Right lobe of liver (tissue), 6 donors: ENCODE data around the gene COL4A4. TPM values are rescaled to one million over a fixed set of nuclear protein-coding genes. Genes with fewer than 3 reads are reported as not detected.
A peak's percentile ranks its signal among the peaks of the same experiment; 100 is the strongest.

Source experiments
- ATAC-seq, 4 donors: fragments of 200-7000 bp; cut with Tn5 transposase; one replicate each; pipeline ENCODE4 v1.9.1; 2020; ENCODE audit warnings: mild to moderate bottlenecking in 4 of 4, moderate library complexity in 4 of 4
- DNase-seq, 3 donors: peaks; one replicate each; pipeline ENCODE4 v3.0.0-alpha.2; 2020
- H3K27ac ChIP-seq, 3 donors: fragments of 200-600 bp; one replicate each; pipeline ENCODE4 v1.8.0; 2022
- H3K27me3 ChIP-seq, 2 donors: fragments of 200-600 bp; one replicate each; pipeline ENCODE4 v1.8.0; 2022
- H3K36me3 ChIP-seq, 4 donors: fragments of 200-600 bp; sonication (generic) in 1 of 4; one replicate each; pipeline versions ENCODE4 v1.5.1 to v1.8.0; 2017 to 2022; ENCODE audit warnings: control low read depth in 1 of 4
- H3K4me1 ChIP-seq, 4 donors: fragments of 200-600 bp; sonication (generic) in 1 of 4; one replicate each; pipeline versions ENCODE4 v1.5.1 to v1.8.0; 2017 to 2022; ENCODE audit warnings: control low read depth in 1 of 4
- H3K4me3 ChIP-seq, 3 donors: fragments of 200-600 bp; one replicate each; pipeline ENCODE4 v1.8.0; 2022
- H3K9me3 ChIP-seq, 4 donors: fragments of 200-600 bp; sonication (generic) in 1 of 4; one replicate each; pipeline versions ENCODE4 v1.5.1 to v1.8.0; 2017 to 2022; ENCODE audit warnings: control low read depth in 1 of 4
- POLR2A ChIP-seq: fragments of 450-650 bp; IDR thresholded peaks from one replicate; pipeline ENCODE4 v1.6.1; 2017; ENCODE audit warnings: antibody characterized with exemption, mild to moderate bottlenecking
- WGBS: methylation state at CpG from one replicate; pipeline ENCODE4 v1.1.6; 2018; ENCODE audit warnings: low coverage, low lambda C conversion rate; ENCODE audit not compliant: insufficient coverage; ENCODE audit errors: missing lambda C conversion rate; 5-methylcytosine and 5-hydroxymethylcytosine counted together
- intact Hi-C, 2 donors: fragments of 100-400 bp; cut with DNase I; formaldehyde crosslinking; loops; one replicate each; pipeline versions ENCODE4 v1.11.2 to v1.14.1; 2022
- total RNA-seq, 6 experiments: library from RNA; depleted of rRNA in 2 of 6; stranded (reverse); fragments of >200 nt in 2 of 6; fragmentation: NEBNext Ultra II Directional in 3 of 6; extraction: Animal tissue kit (Norgen Biotek cat#: 25700) in 3 of 6; gene quantifications; one replicate each; pipeline versions ENCODE4 v1.1.0 to v1.2.4, GENCODE V29; 2016 to 2023
- TF ChIP-seq, protein P1 (sequence below), 4 donors: fragments of 200-600 bp in 3 of 4; fragments of 450-650 bp in 1 of 4; IDR thresholded peaks; one replicate each; pipeline versions ENCODE4 v1.5.1 to v1.8.0; 2016 to 2022; ENCODE audit warnings: antibody characterized with exemption in 4 of 4, mild to moderate bottlenecking in 2 of 4
- donor health status: DM: no; HTN: yes; CAD: no.
- donor health status: DM: no; HTN: no; CAD: no.
- donor health status: DM: no; HTN: no; CAD: no.
- donor health status: DM: no; HTN: yes; CAD: no.
- donor health status: DM: no; HTN: yes; CAD: no.

COL4A4 gene
- total RNA-seq, 6 experiments from 2014 or later, result 0.86 to 2.4 (median 1.8) TPM

DNA sequence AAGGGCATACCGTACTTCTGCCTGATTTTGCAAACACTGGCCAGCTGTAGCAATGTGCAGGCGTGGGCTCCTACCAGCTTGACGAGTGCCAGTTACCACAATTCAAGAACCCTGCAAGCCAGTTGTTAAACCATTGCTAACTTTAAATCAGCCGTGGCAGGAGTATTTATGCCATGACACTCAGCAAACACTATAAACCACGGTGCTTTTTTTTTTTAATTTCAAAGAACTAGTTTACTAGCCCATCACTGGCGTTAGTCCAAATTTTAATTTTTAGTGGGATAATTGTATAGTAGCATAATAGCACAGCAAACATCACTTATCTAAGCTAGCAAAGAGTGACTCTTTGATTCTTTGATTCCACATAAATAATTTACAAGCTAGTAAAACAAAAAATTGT lies 111.1 kb downstream of the COL4A4 start:
- H3K4me1 ChIP-seq, result no peaks in the 10 kb centered on the region
- intact Hi-C loops, result no loop called here

DNA sequence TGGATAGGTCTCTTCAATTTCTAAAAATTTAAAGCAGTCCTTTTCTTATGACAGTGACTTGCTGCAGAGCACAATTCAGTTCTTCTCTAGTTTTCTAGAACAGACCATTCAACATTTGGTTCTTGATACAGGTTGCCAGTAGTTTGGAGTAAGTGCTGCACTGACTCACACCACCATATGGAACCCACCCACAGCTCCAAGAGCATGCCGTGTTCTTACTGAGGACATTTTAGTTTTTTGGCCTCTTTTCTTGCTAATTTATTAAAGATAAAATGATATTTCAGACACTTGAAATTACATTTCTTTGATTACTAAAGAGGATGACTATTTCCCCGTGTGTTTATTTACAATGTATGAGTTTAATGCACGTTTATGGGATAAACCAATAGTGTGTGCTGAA lies 120.0 kb downstream of the COL4A4 start:
- Histone ChIP-seq H3K27me3 (no peaks in the 10 kb centered on the region), H3K4me1 (peaks cover 0 to 3% (median 0%) of the 10 kb centered on the region in 4 donors), H3K9me3 (no peaks in the 10 kb centered on the region), H3K36me3 (no peaks in the 10 kb centered on the region), H3K4me3 (no peak overlapping the region), H3K27ac (no peak overlapping the region)
- intact Hi-C loops, result no loop called here
- no peak for ATAC-seq
- no peak for DNase-seq
- 60% methylated on average over 3 of the region's 3 CpGs for WGBS
- TF ChIP-seq, protein P1, sequence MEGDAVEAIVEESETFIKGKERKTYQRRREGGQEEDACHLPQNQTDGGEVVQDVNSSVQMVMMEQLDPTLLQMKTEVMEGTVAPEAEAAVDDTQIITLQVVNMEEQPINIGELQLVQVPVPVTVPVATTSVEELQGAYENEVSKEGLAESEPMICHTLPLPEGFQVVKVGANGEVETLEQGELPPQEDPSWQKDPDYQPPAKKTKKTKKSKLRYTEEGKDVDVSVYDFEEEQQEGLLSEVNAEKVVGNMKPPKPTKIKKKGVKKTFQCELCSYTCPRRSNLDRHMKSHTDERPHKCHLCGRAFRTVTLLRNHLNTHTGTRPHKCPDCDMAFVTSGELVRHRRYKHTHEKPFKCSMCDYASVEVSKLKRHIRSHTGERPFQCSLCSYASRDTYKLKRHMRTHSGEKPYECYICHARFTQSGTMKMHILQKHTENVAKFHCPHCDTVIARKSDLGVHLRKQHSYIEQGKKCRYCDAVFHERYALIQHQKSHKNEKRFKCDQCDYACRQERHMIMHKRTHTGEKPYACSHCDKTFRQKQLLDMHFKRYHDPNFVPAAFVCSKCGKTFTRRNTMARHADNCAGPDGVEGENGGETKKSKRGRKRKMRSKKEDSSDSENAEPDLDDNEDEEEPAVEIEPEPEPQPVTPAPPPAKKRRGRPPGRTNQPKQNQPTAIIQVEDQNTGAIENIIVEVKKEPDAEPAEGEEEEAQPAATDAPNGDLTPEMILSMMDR (IDR thresholded peaks at IDR 0.05), result no peak
- no peak for TF ChIP-seq POLR2A

More for the DNA sequence above, 111.1 kb downstream of the COL4A4 start:
- no peaks in the 10 kb centered on the region for H3K9me3 ChIP-seq
- WGBS, result 45% methylated on average over 6 of the region's 6 CpGs
- H3K36me3 ChIP-seq, result no peaks in the 10 kb centered on the region
- TF ChIP-seq POLR2A, result no peak
- TF ChIP-seq, protein P1 (IDR thresholded peaks at IDR 0.05), result no peak
- no peak for ATAC-seq
- H3K27me3 ChIP-seq, result no peaks in the 10 kb centered on the region
- DNase-seq, result no peak
- H3K27ac ChIP-seq, result no peak overlapping the region
- H3K4me3 ChIP-seq, result no peak overlapping the region

DNA sequence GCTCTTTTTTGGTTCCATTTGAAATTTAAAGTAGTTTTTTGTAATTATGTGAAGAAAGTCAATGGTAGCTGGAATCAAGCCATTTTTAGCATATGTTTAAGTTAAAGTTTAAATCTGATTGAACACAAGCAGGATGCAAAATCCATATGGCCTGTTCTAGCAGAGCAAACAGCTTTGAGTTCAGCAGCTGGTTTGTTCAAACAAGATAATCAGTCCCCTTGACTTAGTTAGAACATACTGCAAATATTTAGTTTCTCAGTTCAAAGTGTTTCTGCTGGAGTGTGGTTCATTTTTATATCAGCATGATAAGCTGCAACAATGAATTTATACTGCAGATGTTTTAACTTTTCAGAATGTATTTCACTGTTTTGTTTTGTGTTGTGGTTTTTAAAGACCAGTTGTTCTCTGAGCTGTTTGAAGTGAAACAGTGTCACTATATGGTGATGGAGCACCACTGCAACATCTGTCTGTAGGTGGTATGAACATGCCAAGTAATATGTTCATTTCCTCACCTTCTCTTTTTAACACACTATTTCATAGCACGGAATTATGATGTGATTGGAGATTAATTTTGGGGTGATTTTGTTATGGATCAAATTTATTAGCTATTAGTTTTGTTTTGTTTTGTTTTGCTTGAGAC lies 125.3 kb downstream of the COL4A4 start:
- H3K27ac ChIP-seq, result no peak overlapping the region
- ATAC-seq, result peak in 3 of 4 donors; percentile 48 to 60 (median 55)
- intact Hi-C loops, result loop anchor here in 1 of 2 donors (10.0 kb wide), 1 partner anchor 66 kb away; no protein-coding TSS in a partner anchor
- 44% methylated on average over 1 of the region's 1 CpG for WGBS
- no peaks in the 10 kb centered on the region for H3K36me3 ChIP-seq
- H3K27me3 ChIP-seq, result no peaks in the 10 kb centered on the region
- no peak for TF ChIP-seq POLR2A
- TF ChIP-seq, protein P1 (IDR thresholded peaks at IDR 0.05), result no peak
- peaks cover 0 to 10% (median 0%) of the 10 kb centered on the region in 4 donors for H3K4me1 ChIP-seq
- H3K9me3 ChIP-seq, result no peaks in the 10 kb centered on the region
- no peak for DNase-seq
- no peak overlapping the region for H3K4me3 ChIP-seq

DNA sequence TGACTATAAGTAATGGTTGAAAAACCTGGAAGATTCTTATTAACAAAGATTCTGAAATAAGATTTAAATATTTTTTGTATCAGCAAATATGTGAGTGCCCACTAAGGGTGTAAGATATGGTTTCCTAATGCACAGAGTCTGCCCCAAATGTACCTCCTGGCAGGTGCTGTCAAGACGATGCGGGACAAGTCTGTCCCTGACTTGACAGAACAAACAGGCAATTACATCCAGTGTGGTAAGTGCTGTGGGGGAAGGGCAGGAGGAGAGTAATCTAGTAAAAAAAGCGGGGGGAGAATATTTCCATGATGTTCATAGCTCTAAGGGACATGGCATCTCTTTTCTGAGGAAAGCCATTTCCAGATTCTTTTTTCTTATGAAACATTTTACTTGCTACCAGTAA lies 127.5 kb downstream of the COL4A4 start:
- WGBS, result 71% methylated on average over 3 of the region's 3 CpGs
- Histone ChIP-seq H3K9me3 (no peaks in the 10 kb centered on the region), H3K27ac (no peak overlapping the region), H3K4me1 (peaks cover 0 to 10% (median 0%) of the 10 kb centered on the region in 4 donors), H3K36me3 (no peaks in the 10 kb centered on the region), H3K4me3 (no peak overlapping the region), H3K27me3 (no peaks in the 10 kb centered on the region)
- TF ChIP-seq, protein P1 (IDR thresholded peaks at IDR 0.05), result no peak
- no peak for TF ChIP-seq POLR2A
- intact Hi-C loops, result loop anchor here in 1 of 2 donors (10.0 kb wide), 1 partner anchor 68 kb away; no protein-coding TSS in a partner anchor
- no peak for ATAC-seq
- DNase-seq, result no peak
